ENCODE measurements around the gene TNFRSF13B.
"Not testable (repeated sequence)": the region's sequence is repeated elsewhere in the genome, so short reads cannot be mapped to it uniquely, and the experiment has no call there.

The TNFRSF13B gene

GRCh38 chr17:16912021-16912962 is 59.6 kb downstream of the TNFRSF13B start:
- H3K4me1 ChIP-seq (ENCODE audit: control insufficient read depth, low read depth, low read length) = peaks cover 9% of the 10 kb centered on the region
- no peak overlapping the region for H3K27ac ChIP-seq (ENCODE audit: low read length)
- H3K36me3 ChIP-seq (ENCODE audit: control insufficient read depth, low read depth, low read length) = no peaks in the 10 kb centered on the region
- H3K9ac ChIP-seq (ENCODE audit: low read length) = no peak overlapping the region
- H3K4me3 ChIP-seq (ENCODE audit: low read length) = no peak overlapping the region
- no peaks in the 10 kb centered on the region for H3K9me3 ChIP-seq (ENCODE audit: control insufficient read depth, low read depth, low read length)
- H3K27me3 ChIP-seq (ENCODE audit: control insufficient read depth, insufficient read depth, low read length) = no peaks in the 10 kb centered on the region

DNA sequence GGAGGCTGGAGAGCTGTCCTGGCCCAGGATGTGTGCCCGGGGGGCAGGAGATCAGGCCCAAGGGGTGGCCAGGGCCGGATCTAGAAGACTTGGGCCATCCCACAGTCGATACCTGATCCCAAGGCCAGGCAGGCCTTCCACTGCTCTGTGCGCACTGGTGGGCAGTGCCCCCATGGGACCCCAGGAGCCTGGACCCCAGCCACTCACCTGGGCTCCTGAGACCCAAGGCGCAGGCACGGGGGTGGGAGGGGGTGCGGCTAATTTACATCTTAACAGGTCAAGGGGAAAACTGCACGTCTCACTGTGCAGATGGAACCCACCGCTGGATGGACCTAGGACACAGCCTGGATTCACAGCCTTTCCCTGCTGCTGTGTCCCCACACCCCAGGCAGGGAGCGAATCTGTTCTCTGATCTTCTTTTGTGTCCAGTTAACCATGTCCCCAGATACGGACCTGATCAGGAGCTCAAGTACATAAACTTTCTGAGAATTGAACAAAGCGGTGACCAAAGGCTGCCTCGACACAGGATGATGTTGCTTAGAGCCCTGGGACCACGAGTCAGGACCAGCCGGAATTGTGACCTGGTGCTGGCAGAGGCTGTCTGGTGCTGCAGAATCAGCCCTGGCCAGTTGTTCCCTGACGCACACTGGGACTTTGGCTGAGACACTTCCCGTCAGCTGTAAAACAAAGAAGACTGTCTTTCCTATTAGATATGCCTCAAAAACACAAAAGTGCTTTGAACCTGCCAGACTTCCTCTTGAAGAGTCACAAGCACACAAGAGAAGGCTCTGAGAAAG is 60.6 kb downstream of the TNFRSF13B start:
- Histone ChIP-seq H3K4me1 (ENCODE audit: control insufficient read depth, low read depth, low read length) (peaks cover 9% of the 10 kb centered on the region), H3K9ac (ENCODE audit: low read length) (no peak overlapping the region), H3K27me3 (ENCODE audit: control insufficient read depth, insufficient read depth, low read length) (no peaks in the 10 kb centered on the region), H3K36me3 (ENCODE audit: control insufficient read depth, low read depth, low read length) (no peaks in the 10 kb centered on the region), H3K27ac (ENCODE audit: low read length) (no peak overlapping the region), H3K9me3 (ENCODE audit: control insufficient read depth, low read depth, low read length) (no peaks in the 10 kb centered on the region), H3K4me3 (ENCODE audit: low read length) (no peak overlapping the region)

DNA sequence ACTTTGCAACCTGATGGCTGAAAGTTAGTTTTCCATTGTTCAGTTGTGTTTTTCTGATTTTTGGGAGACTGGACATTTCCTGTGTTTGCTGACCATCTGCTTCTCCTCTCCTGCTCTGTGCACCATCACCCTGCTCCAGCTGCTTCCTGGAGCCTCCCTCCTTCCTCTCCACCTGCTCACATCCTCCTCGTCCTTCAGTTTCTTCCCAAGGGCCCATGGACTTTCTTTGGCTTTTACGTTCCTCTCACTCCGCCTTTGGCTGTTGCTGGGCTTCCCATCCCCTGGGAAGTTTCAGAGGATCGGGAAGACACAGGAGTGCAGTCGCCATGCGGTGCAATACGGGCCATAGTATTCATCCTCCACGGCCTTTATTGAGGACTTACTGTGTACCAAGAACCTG is 61.6 kb downstream of the TNFRSF13B start:
- peaks cover 9% of the 10 kb centered on the region for H3K4me1 ChIP-seq (ENCODE audit: control insufficient read depth, low read depth, low read length)
- no peak overlapping the region for H3K9ac ChIP-seq (ENCODE audit: low read length)
- no peak overlapping the region for H3K4me3 ChIP-seq (ENCODE audit: low read length)
- no peaks in the 10 kb centered on the region for H3K36me3 ChIP-seq (ENCODE audit: control insufficient read depth, low read depth, low read length)
- H3K9me3 ChIP-seq (ENCODE audit: control insufficient read depth, low read depth, low read length) = no peaks in the 10 kb centered on the region
- no peak overlapping the region for H3K27ac ChIP-seq (ENCODE audit: low read length)
- H3K27me3 ChIP-seq (ENCODE audit: control insufficient read depth, insufficient read depth, low read length) = no peaks in the 10 kb centered on the region

DNA sequence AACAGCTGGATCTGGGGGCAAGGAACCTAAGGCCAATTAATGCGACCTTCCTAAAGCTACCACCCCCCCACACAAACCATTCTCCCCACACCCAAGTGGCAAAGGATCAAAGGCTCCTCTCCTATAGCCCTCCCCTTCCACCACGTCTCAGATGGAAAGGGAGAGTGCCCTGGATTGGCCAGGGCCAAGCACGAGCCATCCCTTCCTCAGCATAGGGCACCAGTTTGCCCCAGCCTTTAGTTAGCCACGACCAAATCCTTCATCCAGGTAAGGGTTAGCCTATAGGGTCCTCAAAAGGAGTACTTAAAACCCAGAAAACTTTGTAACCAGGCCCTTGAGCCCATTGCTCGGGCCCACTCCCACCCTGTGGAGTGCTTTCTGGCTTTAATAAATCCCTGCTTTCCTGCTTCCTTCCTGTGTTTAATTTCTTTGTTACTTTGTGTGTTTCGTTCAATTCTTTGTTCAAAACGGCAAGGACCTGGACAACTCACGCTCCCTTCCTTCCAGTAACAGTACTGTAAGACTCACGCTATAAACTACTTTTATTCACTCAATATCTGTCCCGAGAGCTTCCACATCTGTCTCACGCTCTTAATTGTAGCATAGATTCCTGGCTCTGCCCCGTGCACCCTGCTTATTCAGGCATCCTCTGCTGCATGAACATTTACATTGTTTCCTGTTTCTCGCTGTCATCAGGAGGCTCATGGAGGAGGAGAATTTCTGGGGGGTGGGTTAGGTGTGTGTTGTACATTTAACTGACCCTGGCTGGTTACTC is 62.3 kb downstream of the TNFRSF13B start:
- Histone ChIP-seq H3K27me3 (ENCODE audit: control insufficient read depth, insufficient read depth, low read length) (no peaks in the 10 kb centered on the region), H3K4me1 (ENCODE audit: control insufficient read depth, low read depth, low read length) (peaks cover 9% of the 10 kb centered on the region), H3K27ac (ENCODE audit: low read length) (no peak overlapping the region), H3K4me3 (ENCODE audit: low read length) (no peak overlapping the region), H3K9ac (ENCODE audit: low read length) (no peak overlapping the region), H3K9me3 (ENCODE audit: control insufficient read depth, low read depth, low read length) (no peaks in the 10 kb centered on the region), H3K36me3 (ENCODE audit: control insufficient read depth, low read depth, low read length) (no peaks in the 10 kb centered on the region)

GRCh38 chr17:16908273-16908672 is 63.6 kb downstream of the TNFRSF13B start:
- Histone ChIP-seq H3K9ac (ENCODE audit: low read length) (no peak overlapping the region), H3K27me3 (ENCODE audit: control insufficient read depth, insufficient read depth, low read length) (no peaks in the 10 kb centered on the region), H3K4me1 (ENCODE audit: control insufficient read depth, low read depth, low read length) (peaks cover 9% of the 10 kb centered on the region), H3K9me3 (ENCODE audit: control insufficient read depth, low read depth, low read length) (no peaks in the 10 kb centered on the region), H3K27ac (ENCODE audit: low read length) (no peak overlapping the region), H3K4me3 (ENCODE audit: low read length) (no peak overlapping the region), H3K36me3 (ENCODE audit: control insufficient read depth, low read depth, low read length) (no peaks in the 10 kb centered on the region)

DNA sequence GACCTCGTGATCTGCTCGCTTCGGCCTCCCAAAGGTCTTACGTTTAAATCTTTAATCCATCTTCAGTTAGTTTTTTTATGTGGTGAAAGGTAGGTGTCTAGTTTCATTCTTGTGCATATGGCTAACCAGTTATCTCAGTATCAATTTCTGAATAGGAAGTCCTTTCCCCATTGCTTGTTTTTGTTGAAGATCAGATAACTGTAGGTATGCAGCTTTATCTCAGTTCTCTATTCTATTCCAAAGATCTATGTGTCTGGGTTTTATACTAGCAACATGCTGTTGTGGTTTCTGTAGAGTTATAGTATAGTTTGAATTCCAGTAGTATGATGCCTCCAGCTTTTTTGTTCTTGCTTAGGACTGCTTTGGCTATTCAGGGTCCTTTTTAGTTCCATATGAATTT is 65.2 kb downstream of the TNFRSF13B start:
- H3K4me3 ChIP-seq (ENCODE audit: low read length) = no peak overlapping the region
- no peak overlapping the region for H3K27ac ChIP-seq (ENCODE audit: low read length)
- H3K27me3 ChIP-seq (ENCODE audit: control insufficient read depth, insufficient read depth, low read length) = no peaks in the 10 kb centered on the region
- no peaks in the 10 kb centered on the region for H3K9me3 ChIP-seq (ENCODE audit: control insufficient read depth, low read depth, low read length)
- H3K36me3 ChIP-seq (ENCODE audit: control insufficient read depth, low read depth, low read length) = no peaks in the 10 kb centered on the region
- no peak overlapping the region for H3K9ac ChIP-seq (ENCODE audit: low read length)
- H3K4me1 ChIP-seq (ENCODE audit: control insufficient read depth, low read depth, low read length) = peaks cover 11% of the 10 kb centered on the region

GRCh38 chr17:16905593-16906191 is 66.2 kb downstream of the TNFRSF13B start:
- no peak overlapping the region for H3K27ac ChIP-seq (ENCODE audit: low read length)

GRCh38 chr17:16903070-16903469 is 68.8 kb downstream of the TNFRSF13B start:
- not testable (repeated sequence) for H3K36me3 ChIP-seq (ENCODE audit: control insufficient read depth, low read depth, low read length); H3K9me3 ChIP-seq (ENCODE audit: control insufficient read depth, low read depth, low read length); H3K27ac ChIP-seq (ENCODE audit: low read length); H3K4me3 ChIP-seq (ENCODE audit: low read length); H3K9ac ChIP-seq (ENCODE audit: low read length); H3K27me3 ChIP-seq (ENCODE audit: control insufficient read depth, insufficient read depth, low read length)
- peaks cover 18% of the 10 kb centered on the region for H3K4me1 ChIP-seq (ENCODE audit: control insufficient read depth, low read depth, low read length)

More at GRCh38 chr17:16905593-16906191, 66.2 kb downstream of the TNFRSF13B start:
- Histone ChIP-seq H3K27me3 (ENCODE audit: control insufficient read depth, insufficient read depth, low read length) (no peaks in the 10 kb centered on the region), H3K9me3 (ENCODE audit: control insufficient read depth, low read depth, low read length) (no peaks in the 10 kb centered on the region), H3K9ac (ENCODE audit: low read length) (no peak overlapping the region), H3K36me3 (ENCODE audit: control insufficient read depth, low read depth, low read length) (no peaks in the 10 kb centered on the region), H3K4me1 (ENCODE audit: control insufficient read depth, low read depth, low read length) (peaks cover 21% of the 10 kb centered on the region), H3K4me3 (ENCODE audit: low read length) (no peak overlapping the region)

- no peak overlapping the region for H3K27ac ChIP-seq (ENCODE audit: low read length)
Observed at GRCh38 chr17:16900288-16900882, 71.5 kb downstream of the TNFRSF13B start.

DNA sequence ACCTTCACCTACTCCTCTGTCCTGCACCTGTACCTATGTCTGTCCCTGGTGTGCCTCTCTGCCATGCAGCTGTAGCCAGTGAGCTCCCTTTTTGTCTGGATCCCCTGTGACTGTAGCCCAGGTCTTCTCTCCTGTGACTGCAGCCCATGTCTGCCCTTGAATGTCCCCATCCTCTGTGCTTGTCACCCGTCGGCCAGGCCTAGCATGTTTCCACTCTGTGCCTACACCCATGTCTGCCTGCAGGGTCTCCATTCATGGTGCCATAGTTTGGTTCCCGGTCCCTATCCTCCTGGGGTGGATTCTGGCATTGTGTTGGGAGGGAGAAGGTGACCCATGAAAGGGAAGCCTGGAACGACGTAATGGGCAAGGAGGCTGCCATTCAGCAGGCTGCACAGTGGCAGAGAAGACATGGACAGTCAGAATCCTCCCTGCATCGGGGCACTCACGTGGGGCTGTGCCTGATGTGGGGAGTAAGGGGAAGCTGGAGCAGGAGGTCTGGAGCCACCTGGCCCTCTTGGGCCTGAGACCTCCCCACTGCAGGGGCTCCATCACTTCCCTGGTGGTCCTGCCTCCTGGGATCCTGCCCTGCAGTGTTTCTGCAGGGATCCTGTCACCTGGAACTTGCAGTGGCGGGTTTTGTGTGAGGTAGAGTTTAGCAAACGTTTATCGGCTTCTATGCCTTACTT is 74.6 kb downstream of the TNFRSF13B start:
- H3K4me3 ChIP-seq (ENCODE audit: low read length); H3K9ac ChIP-seq (ENCODE audit: low read length); H3K27me3 ChIP-seq (ENCODE audit: control insufficient read depth, insufficient read depth, low read length); H3K9me3 ChIP-seq (ENCODE audit: control insufficient read depth, low read depth, low read length); H3K27ac ChIP-seq (ENCODE audit: low read length); H3K36me3 ChIP-seq (ENCODE audit: control insufficient read depth, low read depth, low read length): not testable (repeated sequence)
- peaks cover 18% of the 10 kb centered on the region for H3K4me1 ChIP-seq (ENCODE audit: control insufficient read depth, low read depth, low read length)

More at GRCh38 chr17:16900288-16900882, 71.5 kb downstream of the TNFRSF13B start:
- H3K9me3 ChIP-seq (ENCODE audit: control insufficient read depth, low read depth, low read length) = no peaks in the 10 kb centered on the region
- H3K36me3 ChIP-seq (ENCODE audit: control insufficient read depth, low read depth, low read length) = no peaks in the 10 kb centered on the region
- H3K4me3 ChIP-seq (ENCODE audit: low read length) = no peak overlapping the region
- no peaks in the 10 kb centered on the region for H3K27me3 ChIP-seq (ENCODE audit: control insufficient read depth, insufficient read depth, low read length)
- H3K9ac ChIP-seq (ENCODE audit: low read length) = no peak overlapping the region
- peaks cover 18% of the 10 kb centered on the region for H3K4me1 ChIP-seq (ENCODE audit: control insufficient read depth, low read depth, low read length)

All from iPS-18a (cell line).